ENCODE data around the gene GSTA2.
"Not testable (repeated sequence)": the region's sequence is repeated elsewhere in the genome, so short reads cannot be mapped to it uniquely, and the experiment has no call there.

GSTA2 gene

DNA sequence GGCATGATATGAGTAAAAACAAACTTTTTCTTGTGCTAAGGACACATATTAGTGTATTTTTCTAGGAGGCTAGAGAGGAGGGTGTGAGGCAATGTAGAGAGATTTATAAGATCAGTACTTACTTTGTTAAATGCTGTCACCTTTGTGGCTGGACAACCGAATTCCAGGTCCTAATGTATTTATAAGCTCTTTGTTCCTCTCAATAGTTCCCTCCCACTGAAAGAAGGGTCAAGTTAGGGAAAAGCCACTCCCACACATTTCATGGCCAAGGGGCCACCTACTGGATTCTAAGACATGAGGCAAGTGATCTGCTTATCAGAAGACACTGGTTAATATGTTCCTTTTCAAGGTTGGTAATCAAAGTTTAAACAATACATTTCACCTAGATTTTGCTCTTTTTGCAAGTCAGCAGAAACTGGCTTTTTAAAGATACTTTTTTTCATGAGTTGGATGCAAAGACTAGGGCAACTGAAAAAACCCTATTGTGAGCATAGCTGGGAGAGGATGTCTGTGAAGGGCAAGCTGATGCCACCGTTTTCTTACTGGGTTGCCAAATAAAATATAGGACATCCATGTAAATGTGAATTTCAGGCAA, at the start of gene GSTA2:
TSS of gene GSTA2 (minus strand) at position 154 of the 595 bp plus-strand sequence. CDS start 5,528 bp downstream, outside the sequence.
- DNase-seq: not testable (repeated sequence)

DNA sequence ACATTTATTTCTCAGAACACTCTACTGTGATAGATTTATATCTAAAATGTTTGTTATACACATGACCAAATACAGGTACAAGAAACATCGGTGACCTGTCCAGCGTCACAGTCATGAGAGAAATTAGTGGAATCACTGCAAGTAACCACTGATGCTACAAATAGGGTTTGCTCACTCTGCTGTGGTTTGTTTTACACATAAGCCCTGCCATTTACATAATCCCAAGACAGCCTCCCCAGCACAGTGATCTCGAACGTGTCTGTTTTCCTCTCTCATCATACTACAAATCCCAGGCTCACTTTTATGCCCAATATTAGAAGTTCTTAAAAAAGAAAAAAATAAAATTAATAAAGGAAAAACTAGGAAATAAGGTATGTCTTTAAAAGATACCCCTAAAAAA, 46.5 kb upstream of the GSTA2 start:
- DNase-seq: not testable (repeated sequence)

DNA sequence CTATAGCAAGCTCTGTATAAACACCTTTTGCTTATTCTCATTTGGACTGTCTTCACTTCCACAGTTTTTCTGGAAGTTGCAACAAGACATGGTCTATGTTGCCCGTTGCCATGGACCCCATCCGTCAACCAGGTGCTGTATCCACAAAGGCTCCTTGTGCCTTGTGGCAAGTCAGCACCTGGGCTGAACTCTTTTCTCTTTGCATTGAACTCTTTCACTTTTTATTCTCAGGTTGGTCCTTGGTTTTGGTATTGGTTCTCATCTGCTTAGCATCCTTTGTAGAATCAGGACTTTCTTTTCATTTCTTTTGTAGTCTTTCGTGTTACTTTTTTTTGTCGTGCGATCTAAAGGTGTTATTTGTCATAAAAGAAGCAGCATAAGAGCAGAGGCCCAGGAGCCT, 45.4 kb upstream of the GSTA2 start:
- DNase-seq: no peak

DNA sequence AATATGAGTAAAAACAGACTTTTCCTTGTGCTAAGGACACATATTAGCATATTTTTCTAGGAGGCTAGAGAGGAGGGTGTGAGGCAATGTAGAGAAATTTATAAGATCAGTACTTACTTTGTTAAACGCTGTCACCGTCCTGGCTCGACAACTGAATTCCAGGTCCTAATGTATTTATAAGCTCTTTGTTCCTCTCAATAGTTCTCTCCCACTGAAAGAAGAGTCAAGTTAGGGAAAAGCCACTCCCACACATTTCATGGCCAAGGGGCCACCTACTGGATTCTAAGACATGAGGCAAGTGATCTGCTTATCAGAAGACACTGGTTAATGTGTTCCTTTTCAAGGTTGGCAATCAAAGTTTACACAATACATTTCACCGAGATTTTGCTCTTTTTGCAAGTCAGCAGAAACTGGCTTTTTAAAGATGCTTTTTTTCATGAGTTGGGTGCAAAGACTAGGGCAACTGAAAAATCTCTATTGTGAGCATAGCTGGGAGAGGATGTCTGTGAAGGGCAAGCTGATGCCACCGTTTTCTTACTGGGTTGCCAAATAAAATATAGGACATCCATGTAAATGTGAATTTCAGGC, 40.5 kb upstream of the GSTA2 start, which contains the start of gene GSTA1:
TSS of gene GSTA1 (minus strand) at position 149 of the 588 bp plus-strand sequence. CDS start 4,549 bp downstream, outside the sequence.
- not testable (repeated sequence) for DNase-seq

DNA sequence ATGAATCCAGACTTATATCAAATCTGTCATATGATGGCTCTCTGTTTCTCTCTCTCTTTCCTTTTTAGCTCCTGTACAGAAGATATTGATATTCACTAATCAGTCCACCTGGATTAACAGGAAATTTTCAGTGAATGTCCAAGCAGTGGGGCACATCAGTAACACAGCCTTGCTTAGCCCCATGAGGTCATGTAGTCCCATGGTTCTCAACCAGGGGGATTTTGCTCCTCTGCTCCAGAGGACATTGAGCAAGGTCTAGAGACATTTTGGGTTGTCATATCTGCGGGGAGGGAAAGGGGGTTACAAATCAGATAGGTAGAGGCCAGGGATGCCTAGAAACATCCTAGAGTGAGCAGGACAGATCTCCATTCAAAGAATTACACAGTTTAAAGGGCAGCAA, 39.5 kb upstream of the GSTA2 start:
- DNase-seq: no peak

DNA sequence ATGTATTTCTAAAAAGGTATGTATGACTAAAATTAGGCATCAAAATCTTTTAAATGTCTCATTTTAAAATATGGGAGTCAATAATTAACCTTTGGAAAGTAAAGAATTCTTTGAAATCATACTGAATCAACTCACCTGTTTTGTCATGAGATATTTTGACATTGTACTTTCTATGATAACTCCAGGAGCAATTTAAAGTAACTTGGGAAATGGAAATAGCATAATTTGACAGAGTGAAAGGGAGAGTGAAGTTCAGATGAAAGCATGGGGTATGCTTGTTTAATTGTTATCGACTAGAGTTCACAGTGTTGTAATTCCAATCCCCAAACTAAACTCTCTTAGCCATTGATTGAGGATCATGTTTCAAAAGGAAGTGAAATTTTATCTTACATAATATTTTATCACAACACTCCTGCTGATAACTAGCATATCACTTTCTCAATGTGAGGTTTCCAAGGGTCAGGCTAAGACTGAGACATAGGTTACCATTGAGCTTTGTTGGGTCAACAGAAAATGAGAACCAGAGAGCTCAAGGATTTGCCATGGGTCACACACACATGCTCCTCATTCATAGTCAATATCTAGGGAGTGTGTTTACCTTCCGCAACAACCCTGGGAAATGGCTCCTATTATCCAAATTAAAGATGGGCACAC, 38.0 kb upstream of the GSTA2 start:
- DNase-seq: no peak

DNA sequence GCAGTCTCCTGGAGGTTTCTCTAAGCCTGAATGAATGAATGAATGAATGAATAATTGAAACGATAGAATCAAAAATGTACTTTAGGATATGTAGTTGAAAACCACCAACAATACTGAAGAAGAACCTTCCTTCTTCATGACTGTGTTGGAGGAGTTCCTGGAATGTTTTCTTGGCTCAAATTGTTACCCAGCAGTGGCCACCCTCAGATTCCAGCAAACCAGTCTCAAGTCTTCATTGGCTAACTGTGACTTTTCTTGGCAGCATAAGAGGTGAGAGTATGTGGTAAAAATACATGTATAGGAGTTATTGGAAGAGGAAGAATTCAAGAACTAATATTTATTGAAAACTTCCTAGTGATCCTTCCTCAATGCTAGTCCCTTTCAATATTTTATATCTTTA, 36.0 kb upstream of the GSTA2 start:
- not testable (repeated sequence) for DNase-seq

DNA sequence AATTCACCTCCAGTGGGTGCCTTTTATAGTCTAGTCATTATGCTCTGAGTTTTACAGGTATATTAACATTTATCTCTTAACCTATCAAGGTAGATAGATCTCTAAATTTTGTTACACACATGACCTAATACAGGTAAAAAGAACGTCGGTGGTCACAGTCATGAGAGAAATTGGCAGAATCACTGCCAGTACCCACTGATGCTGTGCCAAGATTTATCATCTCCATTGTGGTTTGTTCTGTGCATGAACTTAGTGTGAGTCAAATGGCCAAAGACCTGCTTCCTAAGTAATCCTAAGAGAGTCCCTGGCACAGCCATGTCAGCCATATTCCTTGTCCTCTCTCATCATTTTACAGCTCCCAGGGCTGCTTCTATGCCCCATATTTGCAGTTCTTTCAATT, 31.1 kb upstream of the GSTA2 start:
- not testable (repeated sequence) for DNase-seq

DNA sequence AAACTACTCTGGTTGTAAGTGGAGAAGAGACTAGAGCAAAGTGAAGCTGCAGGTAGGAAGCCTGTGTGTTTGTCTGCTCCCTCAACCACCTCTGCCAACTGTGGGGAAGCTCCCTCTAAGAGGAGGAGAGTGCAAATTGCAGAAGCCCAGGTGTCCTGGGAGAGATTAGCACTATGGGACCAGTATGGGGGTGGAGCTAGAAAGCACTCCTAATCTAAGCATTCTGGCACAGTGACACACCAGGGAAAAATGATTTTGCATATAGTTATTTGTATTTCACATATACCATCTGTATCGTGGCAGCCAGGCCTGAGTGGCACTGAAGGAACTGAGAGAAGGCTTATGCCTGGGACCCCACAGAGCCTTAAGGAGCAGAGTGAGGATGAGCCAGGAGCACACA, 27.6 kb upstream of the GSTA2 start:
- DNase-seq: no peak

DNA sequence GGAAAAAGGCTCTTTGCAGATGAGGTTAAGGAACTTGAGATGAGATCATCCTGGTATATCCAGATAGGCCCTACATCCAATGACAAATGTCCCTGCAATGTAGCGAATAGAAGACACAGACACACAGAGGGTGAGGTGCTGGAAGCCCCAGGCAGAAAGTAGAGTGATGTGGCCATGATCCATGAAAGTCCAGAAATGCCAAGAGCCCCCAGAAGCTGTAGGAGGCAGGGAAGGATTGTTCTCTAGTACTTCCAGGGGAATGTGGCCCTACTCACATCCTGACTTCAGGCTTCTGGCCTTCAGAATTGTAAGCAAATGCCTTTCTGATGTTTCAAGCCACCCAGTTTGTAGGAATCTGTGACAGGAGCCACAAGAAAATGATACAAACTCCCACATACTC, 26.4 kb upstream of the GSTA2 start:
- not testable (repeated sequence) for DNase-seq

DNA sequence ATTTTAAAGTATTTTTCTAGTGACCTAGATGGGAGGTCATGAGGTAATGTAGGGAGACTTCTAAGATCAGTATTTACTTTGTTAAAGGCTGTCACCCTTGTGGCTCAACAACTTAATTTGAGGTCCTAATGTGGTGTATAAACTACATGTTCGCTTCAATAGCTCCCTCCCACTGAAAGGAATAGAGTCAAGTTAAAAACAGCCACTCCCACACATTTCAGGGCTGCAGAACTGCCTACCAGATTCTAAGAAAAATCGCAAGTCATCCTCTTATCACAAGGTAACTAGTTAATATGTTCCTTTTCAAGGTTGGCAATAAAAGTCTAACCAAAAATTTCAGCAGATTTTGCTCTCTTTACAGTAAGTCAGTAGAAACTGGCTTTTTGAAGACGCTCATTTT, 25.2 kb upstream of the GSTA2 start:
- DNase-seq: no peak

DNA sequence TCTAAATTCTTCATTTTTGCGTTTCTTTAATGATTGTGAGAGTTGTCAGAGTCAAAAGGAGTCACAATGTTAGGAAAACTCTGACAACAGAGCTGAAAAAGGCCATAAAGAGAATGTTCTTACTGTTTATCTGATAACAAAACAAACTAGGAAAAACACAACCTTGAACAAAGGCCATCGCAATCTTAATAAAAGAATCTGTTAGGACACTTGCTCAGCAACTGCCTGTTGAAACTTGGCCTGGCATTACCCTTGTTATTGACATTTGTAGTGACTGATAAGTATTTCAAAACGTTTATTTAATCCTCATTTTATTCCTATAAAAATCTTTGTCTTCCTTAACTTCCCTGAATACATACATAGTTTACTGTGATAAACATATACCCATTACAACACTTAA, 24.6 kb upstream of the GSTA2 start:
- DNase-seq: no peak

DNA sequence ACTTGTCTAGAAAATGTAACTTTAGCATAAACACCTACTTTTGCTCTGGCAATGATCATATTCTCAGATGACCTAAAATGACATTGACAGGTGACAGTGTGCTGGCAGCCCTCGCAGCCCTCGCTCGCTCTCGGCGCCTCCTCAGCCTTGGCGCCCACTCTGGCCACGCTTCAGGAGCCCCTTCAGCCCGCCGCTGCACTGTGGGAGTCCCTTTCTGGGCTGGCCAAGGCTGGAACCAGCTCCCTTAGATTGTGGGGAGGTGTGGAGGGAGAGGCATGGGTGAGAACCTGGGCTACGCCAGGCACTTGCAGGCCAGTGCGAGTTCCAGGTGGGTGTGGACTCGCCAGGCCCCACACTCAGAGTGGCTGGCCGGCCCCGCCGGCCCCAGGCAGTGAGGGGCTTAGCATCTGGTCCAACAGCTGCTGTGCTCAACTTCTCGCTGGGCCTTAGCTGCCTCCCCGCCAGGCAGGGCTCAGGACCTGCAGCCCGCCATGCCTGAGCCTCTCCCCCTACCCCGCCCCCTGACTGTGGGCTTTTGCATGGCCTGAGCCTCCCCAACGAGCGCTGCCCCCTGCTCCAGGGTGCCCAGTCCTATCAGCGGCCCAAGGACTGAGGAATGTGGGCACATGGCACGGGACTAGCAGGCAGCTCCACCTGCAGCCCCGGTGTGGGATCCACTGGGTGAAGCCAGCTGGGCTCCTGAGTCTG, 23.1 kb upstream of the GSTA2 start:
- no peak for DNase-seq

DNA sequence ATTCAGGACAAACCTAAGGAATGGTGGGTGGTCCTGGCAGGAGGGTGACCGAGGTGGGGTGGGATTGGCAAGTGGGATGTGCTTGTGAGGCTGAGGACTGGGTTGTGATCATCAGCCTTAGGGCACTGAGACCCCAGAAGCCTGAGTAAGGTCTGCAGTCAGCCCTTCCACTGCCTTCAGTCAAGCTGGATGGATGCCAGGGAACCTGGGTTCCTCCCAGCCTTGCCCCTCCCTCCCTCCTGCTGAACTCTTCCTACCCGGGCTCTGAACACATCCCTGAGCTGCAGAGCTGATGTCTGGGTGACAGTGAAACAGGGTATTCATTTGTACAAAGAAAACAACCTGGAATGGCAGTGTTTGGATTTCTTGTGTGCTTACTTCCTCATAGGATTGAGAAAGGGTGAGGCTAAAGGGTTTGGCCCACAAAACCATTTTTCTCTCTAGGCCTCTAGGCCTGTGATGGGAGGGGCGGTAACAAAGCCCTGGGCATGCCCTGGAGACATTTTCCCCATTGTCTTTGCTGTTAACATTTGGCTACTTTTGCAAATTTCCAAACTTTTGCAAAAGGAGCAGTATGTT, 19.5 kb upstream of the GSTA2 start:
- DNase-seq: not testable (repeated sequence)

DNA sequence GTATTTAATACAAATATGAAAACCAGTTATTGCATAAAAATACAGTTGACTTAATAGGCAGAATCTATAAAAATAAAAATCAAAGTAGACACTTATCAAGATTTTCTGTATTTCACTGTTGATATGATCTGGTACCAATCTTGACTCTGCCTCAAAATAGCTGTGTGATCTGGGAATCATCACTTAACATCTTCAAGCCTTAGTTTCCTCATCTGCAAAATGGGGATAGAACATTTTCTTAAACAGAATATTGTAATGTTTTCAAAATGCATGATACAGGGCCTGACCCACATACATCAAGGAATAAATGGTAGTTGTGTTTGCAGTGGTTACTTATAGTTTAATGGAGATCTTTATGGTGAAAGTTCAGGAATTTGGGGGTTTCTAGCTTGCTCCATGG, 18.9 kb upstream of the GSTA2 start:
- DNase-seq: not testable (repeated sequence)

DNA sequence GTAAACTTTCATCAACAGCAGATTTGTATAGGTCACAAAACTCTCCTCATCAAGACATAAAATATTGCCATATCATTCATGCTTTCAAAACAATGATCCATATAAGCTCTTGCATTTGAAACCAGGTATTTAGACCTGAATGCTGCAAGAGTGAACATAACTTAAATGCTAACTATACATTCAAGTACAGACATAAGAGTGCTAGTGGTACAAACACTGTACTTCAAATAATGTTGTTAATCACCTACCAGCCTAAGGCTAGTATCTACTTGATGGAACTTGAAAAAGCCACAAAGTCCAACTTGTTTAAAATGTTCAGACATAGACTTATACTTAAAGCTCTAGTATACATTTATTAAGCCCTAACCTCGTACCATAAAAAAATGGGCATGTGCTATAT, 16.0 kb upstream of the GSTA2 start:
- no peak for DNase-seq

DNA sequence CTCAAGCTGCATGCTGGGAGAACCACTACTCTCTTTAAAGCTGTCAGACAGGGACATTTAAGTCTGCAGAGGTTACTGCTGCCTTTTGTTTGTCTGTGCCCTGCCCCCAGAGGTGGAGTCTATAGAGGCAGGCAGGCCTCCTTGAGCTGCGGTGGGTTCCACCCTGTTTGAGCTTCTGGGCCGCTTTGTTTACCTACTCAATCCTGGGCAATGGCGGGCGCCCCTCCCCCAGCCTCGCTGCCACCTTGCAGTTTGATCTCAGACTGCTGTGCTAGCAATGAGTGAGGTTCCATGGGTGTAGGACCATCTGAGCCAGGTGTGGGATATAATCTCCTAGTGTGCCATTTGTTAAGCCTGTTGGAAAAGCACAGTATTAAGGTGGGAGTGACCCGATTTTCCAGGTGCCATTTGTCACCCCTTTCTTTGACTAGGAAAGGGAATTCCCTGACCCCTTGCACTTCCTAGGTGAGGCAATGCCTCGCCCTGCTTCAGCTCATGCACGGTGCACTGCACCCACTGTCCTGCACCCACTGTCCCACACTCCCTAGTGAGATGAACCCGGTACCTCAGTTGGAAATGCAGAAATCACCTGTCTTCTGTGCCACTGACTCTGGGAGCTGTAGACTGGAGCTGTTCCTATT, 13.6 kb upstream of the GSTA2 start:
- DNase-seq: not testable (repeated sequence)

DNA sequence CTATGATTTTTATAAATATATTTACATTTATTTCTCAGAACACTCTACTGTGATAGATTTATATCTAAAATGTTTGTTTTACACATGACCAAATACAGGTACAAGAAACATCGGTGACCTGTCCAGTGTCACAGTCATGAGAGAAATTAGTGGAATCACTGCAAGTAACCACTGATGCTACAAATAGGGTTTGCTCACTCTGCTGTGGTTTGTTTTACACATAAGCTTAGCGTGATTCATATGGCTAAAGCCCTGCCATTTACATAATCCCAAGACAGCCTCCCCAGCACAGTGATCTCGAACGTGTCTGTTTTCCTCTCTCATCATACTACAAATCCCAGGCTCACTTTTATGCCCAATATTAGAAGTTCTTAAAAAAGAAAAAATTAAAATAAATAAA, 6.1 kb upstream of the GSTA2 start:
- not testable (repeated sequence) for DNase-seq

DNA sequence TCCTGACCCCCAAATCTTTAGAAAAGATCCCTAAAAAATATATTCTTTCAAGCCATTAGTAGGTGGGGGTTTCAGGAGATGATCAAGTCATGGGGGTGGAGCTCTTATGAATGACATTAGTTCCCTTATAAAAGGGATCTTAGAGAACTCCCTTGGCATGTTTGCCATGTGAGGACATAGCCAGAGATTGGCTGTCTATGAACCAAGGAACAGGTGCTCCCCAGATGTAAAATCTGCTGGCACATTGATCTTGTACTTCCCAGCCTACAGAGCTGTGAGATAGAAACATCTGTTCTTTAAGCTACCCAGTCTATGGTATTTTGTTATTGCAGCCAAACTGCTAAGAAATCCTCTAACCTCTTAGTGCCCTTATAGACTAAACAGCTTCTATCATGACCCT, 4.4 kb upstream of the GSTA2 start:
- DNase-seq: not testable (repeated sequence)

DNA sequence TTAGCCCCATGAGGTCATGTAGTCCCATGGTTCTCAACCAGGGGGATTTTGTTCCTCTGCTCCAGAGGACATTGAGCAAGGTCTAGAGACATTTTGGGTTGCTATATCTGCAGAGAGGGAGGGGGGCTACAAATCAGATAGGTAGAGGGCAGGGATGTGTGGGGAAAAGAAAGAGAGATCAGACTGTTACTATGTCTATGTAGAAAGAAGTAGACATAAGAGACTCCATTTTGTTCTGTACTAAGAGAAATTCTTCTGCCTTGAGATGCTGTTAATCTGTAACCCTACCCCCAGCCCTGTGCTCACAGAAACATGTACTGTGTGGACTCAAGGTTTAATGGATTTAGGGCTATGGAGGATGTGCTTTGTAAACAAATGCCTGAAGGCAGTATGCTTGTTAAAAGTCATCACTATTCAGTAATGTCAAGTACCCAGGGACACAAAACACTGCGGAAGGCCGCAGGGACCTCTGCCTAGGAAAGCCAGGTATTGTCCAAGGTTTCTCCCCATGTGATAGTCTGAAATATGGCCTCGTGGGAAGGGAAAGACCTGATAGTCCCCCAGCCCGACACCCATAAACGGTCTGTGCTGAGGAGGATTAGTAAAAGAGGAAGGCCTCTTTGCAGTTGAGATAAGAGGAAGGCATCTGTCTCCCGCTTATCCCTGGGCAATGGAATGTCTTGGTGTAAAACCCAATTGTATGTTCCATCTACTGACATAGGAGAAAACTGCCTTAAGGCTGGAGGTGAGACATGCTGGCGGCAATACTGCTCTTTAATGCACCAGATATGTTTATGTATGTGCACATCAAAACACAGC, 1.4 kb downstream of the GSTA2 start:
- not testable (repeated sequence) for DNase-seq

DNA sequence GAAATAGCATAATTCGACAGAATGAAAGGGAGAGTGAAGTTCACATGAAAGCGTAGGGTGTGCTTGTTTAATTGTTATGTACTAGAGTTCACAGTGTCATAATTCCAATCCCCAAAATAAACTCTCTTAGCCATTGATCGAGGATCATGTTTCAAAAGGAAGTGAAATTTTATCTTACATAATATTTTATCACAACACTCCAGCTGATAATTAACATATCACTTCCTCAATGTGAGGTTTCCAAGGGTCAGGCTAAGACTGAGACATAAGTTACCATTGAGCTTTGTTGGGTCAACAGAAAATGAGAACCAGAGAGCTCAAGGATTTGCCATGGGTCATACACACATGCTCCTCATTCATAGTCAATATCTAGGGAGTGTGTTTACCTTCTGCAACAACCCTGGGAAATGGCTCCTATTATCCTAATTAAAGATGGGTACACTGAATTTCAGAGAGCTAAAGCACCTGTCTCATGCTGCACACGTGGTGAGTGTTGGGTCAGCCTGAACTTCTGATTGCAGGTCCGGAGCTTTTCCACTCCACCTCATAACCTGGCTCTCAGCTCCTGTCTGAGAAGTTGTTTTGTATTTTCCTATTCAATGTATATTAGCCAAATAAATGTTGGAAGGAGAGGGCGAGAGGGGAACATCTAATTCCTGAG, 3.0 kb downstream of the GSTA2 start:
- DNase-seq: no peak

Data from NCI-H1694 treated with DMSO at 0.1 percent for 48 hours (cell line).